ENCODE results near the gene MATN3. TPM values are rescaled to one million over a fixed set of nuclear protein-coding genes. Genes with fewer than 3 reads are reported as not detected.

MATN3 gene
- polyA plus RNA-seq, 1 of the 3 experiments (the other 2 are of a cell fraction), result 5.9 TPM

- Histone ChIP-seq H3K36me3 (replicated peaks in 1 of 2; ENCODE audit: control insufficient read depth in 1 of 2, insufficient read depth in 2 of 2, low read length in 1 of 2) (no peaks in the 10 kb centered on the region), H3K9ac (peak overlapping the region; percentile 85; the same call in 1 of the 2 replicates), H3K9me2 (no peaks in the 10 kb centered on the region), H3K4me1 (ENCODE audit: control insufficient read depth in 1 of 2, insufficient read depth in 2 of 2, low read depth in 1 of 2, low read length in 1 of 2) (peaks cover 9 to 30% of the 10 kb centered on the region in 2 experiments; a peak in 3 of 4 replicates), H2AFZ (ENCODE audit: low read depth) (peak overlapping the region; percentile 79; the same call in 1 of the 2 replicates), H3K9me3 (no peaks in the 10 kb centered on the region), H3K79me2 (ENCODE audit: insufficient read depth) (peaks cover 43% of the 10 kb centered on the region), H3F3A (replicated peaks; ENCODE audit: insufficient read depth) (peaks cover 3% of the 10 kb centered on the region), H3K4me2 (peak overlapping the region; percentile 72), H3K27ac (ENCODE audit: low read depth in 2 of 2, low read length in 1 of 2) (peak overlapping the region; percentile 98 to 100), H4K20me1 (ENCODE audit: insufficient read depth) (peaks cover 19% of the 10 kb centered on the region), H3K4me3 (ENCODE audit: low read depth in 2 of 2, low read length in 1 of 2) (peak overlapping the region; percentile 72 to 99), H3K27me3 (ENCODE audit: insufficient read depth) (no peaks in the 10 kb centered on the region)
- POLR2A ChIA-PET, result interaction anchor here (1.2 to 3.1 kb wide), 7 partner anchors 9 to 152 kb away, joined by 3 to 30 read pairs (median 9); partner anchors contain the start of gene WDR35
- DNase-seq, result peak; percentile 63
- CTCF ChIA-PET, result interaction anchor here (0.6 to 6.3 kb wide), 8 partner anchors 12 to 864 kb away, joined by 3 to 54 read pairs (median 3); partner anchors contain the start of gene MATN3
- 17% methylated on average over 5 of the region's 5 CpGs for WGBS (ENCODE audit: low lambda C conversion rate)
- TF ChIP-seq PBX3 (IDR thresholded peaks at IDR 0.05) (peak; percentile 87), POLR2AphosphoS5 (IDR thresholded peaks at IDR 0.05; ENCODE audit: low read depth, low read length) (peak; percentile 45; the same call in 1 of the 2 replicates), RXRA (IDR thresholded peaks at IDR 0.05; ENCODE audit: borderline replicate concordance, low read depth) (no peak)
These were observed 40.4 kb upstream of the MATN3 start for GRCh38 chr2:20052861-20053281.

GRCh38 chr2:20052229-20052851 is 39.9 kb upstream of the MATN3 start:
- peak overlapping the region; percentile 79 for H2AFZ ChIP-seq (ENCODE audit: low read depth)
- H3K9me3 ChIP-seq, result no peaks in the 10 kb centered on the region
- DNase-seq, result no peak
- ChIA-PET POLR2A (interaction anchor here (0.9 to 3.1 kb wide), 10 partner anchors 8 to 151 kb away, joined by 3 to 30 read pairs (median 4); partner anchors contain the start of genes MATN3 and WDR35), CTCF (interaction anchor here (0.6 to 6.3 kb wide), 11 partner anchors 12 to 864 kb away, joined by 3 to 54 read pairs (median 3); partner anchors contain the start of gene MATN3)
- TF ChIP-seq, protein P1, sequence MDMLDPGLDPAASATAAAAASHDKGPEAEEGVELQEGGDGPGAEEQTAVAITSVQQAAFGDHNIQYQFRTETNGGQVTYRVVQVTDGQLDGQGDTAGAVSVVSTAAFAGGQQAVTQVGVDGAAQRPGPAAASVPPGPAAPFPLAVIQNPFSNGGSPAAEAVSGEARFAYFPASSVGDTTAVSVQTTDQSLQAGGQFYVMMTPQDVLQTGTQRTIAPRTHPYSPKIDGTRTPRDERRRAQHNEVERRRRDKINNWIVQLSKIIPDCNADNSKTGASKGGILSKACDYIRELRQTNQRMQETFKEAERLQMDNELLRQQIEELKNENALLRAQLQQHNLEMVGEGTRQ (IDR thresholded peaks at IDR 0.05; ENCODE audit: borderline replicate concordance, low read depth, low read length), result no peak
- TF ChIP-seq NFIC (IDR thresholded peaks at IDR 0.05; ENCODE audit: borderline replicate concordance) (no peak; the same call in 1 of the 2 replicates), NRF1 (IDR thresholded peaks at IDR 0.05; ENCODE audit: low read depth, low read length) (no peak), FOXM1 (IDR thresholded peaks at IDR 0.05; ENCODE audit: low read depth) (no peak), ZBTB33 (IDR thresholded peaks at IDR 0.05; ENCODE audit: borderline replicate concordance, low read depth) (no peak), POLR2AphosphoS5 (IDR thresholded peaks at IDR 0.05; ENCODE audit: low read depth, low read length) (no peak), MEF2A (IDR thresholded peaks at IDR 0.05; ENCODE audit: borderline replicate concordance, low read depth) (no peak; the same call in 1 of the 2 replicates), ELF1 (IDR thresholded peaks at IDR 0.05) (no peak), RAD21 (IDR thresholded peaks at IDR 0.05; ENCODE audit: low read length) (no peak), REST (IDR thresholded peaks at IDR 0.05; ENCODE audit: low read depth, low read length) (no peak), TCF12 (IDR thresholded peaks at IDR 0.05) (no peak), RXRA (IDR thresholded peaks at IDR 0.05; ENCODE audit: borderline replicate concordance, low read depth) (no peak)
- peak overlapping the region; percentile 72 for H3K4me2 ChIP-seq
- peaks cover 11 to 30% of the 10 kb centered on the region in 2 experiments; a peak in 3 of 4 replicates for H3K4me1 ChIP-seq (ENCODE audit: control insufficient read depth in 1 of 2, insufficient read depth in 2 of 2, low read depth in 1 of 2, low read length in 1 of 2)
- H4K20me1 ChIP-seq (ENCODE audit: insufficient read depth), result peaks cover 22% of the 10 kb centered on the region
- no peaks in the 10 kb centered on the region for H3K9me2 ChIP-seq
- H3F3A ChIP-seq (replicated peaks; ENCODE audit: insufficient read depth), result peaks cover 3% of the 10 kb centered on the region
- H3K9ac ChIP-seq, result peak overlapping the region; percentile 85
- 2% methylated on average over 10 of the region's 10 CpGs for WGBS (ENCODE audit: low lambda C conversion rate)
- no peaks in the 10 kb centered on the region for H3K36me3 ChIP-seq (replicated peaks in 1 of 2; ENCODE audit: control insufficient read depth in 1 of 2, insufficient read depth in 2 of 2, low read length in 1 of 2)
- peak overlapping the region; percentile 72 to 99 for H3K4me3 ChIP-seq (ENCODE audit: low read depth in 2 of 2, low read length in 1 of 2)
- H3K27me3 ChIP-seq (ENCODE audit: insufficient read depth), result no peaks in the 10 kb centered on the region
- H3K27ac ChIP-seq (ENCODE audit: low read depth in 2 of 2, low read length in 1 of 2), result peak overlapping the region; percentile 98 to 100
- H3K79me2 ChIP-seq (ENCODE audit: insufficient read depth), result peaks cover 49% of the 10 kb centered on the region

Measured in SK-N-SH (cell line).